SHP77 treated with DMSO at 0.1 percent for 48 hours (cell line): ENCODE results near the gene SSR3.

Source experiments
- DNase-seq: peaks from one replicate; lab custom pipeline; 2025; lab: John Stamatoyannopoulos, UW

The SSR3 gene

DNA sequence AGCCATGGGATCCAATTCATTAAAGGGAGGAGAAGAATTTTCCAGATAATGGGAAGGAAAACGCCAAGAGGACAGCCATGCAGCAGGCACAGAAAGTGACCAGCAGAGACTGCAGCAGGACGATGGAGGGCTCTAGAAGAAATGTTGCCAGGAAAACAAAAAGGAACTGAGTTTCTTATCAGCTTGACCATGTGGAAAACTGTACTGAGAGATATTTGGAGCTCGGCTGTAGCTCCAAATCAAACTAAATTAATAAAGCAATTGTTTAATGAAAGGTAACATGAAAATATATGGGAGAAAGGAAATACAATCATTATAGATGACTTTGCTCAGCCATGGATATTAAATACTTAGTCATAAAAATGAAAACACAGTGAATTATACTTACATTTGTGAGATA lies 63.7 kb downstream of the SSR3 start:
- DNase-seq: no peak
